Measurements from ENCODE around the gene FANCM. TPM values are rescaled to one million over a fixed set of nuclear protein-coding genes. Genes with fewer than 3 reads are reported as not detected.

The FANCM gene
- total RNA-seq, 2 experiments from 2014 or later = 22.2 to 27.7 TPM

DNA sequence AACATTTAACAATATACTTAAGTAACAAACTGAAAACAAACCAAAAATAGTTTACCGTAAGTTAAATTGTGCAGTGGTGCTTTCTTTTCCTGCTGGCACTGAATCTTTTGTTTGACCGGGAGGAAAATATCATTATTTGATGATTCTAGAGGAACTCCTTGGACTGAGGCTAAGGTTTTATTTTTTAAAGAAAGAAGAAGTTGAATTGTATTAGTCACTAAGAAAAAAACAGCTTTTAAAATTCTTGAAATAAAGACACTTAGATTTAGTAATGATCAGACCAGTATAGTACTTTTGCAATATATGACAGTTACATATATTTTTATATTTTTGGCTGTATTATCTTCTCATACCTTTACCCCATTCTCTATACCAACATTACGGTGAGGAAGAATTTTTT lies 107.0 kb downstream of the FANCM start:
- H3K79me2 ChIP-seq (ENCODE audit: insufficient read depth, low read depth, low read length) = peaks cover 82% of the 10 kb centered on the region; the same call in 1 of the 2 replicates
- H3K36me3 ChIP-seq (ENCODE audit: insufficient read depth, low read length) = peaks cover 60% of the 10 kb centered on the region
- H3K9me3 ChIP-seq (ENCODE audit: low read length) = no peaks in the 10 kb centered on the region
- no peak for DNase-seq (ENCODE audit: low spot score)
- H4K20me1 ChIP-seq (ENCODE audit: insufficient read depth, low read length) = peaks cover 26% of the 10 kb centered on the region
- POLR2A ChIA-PET = interaction anchor here (0.9 to 2.0 kb wide), 4 partner anchors 10 to 263 kb away, joined by 3 to 7 read pairs (median 4); partner anchors contain the start of gene MIS18BP1
- CTCF ChIA-PET (ENCODE audit: unreplicated experiment) = no interaction called here
- peak overlapping the region; percentile 21 for H3K27ac ChIP-seq (ENCODE audit: low read depth, low read length, poor library complexity, severe bottlenecking)
- BruUV-seq (replicated peaks) = no TSS peak
- no peaks in the 10 kb centered on the region for H3K9me2 ChIP-seq (ENCODE audit: insufficient read depth, low read length)
- H3K4me1 ChIP-seq (ENCODE audit: insufficient read depth, low read length, poor library complexity, severe bottlenecking) = peaks cover 30% of the 10 kb centered on the region
- peak overlapping the region; percentile 6 for H3K4me3 ChIP-seq (ENCODE audit: low read depth, low read length, poor library complexity, severe bottlenecking)
- TF ChIP-seq, protein P1, sequence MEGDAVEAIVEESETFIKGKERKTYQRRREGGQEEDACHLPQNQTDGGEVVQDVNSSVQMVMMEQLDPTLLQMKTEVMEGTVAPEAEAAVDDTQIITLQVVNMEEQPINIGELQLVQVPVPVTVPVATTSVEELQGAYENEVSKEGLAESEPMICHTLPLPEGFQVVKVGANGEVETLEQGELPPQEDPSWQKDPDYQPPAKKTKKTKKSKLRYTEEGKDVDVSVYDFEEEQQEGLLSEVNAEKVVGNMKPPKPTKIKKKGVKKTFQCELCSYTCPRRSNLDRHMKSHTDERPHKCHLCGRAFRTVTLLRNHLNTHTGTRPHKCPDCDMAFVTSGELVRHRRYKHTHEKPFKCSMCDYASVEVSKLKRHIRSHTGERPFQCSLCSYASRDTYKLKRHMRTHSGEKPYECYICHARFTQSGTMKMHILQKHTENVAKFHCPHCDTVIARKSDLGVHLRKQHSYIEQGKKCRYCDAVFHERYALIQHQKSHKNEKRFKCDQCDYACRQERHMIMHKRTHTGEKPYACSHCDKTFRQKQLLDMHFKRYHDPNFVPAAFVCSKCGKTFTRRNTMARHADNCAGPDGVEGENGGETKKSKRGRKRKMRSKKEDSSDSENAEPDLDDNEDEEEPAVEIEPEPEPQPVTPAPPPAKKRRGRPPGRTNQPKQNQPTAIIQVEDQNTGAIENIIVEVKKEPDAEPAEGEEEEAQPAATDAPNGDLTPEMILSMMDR (conservative IDR thresholded peaks at IDR 0.05; ENCODE audit: low read length) = no peak
- TF ChIP-seq EZH2phosphoT487 (IDR thresholded peaks at IDR 0.05; ENCODE audit: borderline replicate concordance, low read depth, low read length) = no peak
- H3K4me2 ChIP-seq (ENCODE audit: low read length) = peak overlapping the region; percentile 30
- no peak overlapping the region for H2AFZ ChIP-seq (ENCODE audit: low read length)
- intact Hi-C loops (cut with micrococcal nuclease; ENCODE audit: unreplicated experiment) = no loop called here

DNA sequence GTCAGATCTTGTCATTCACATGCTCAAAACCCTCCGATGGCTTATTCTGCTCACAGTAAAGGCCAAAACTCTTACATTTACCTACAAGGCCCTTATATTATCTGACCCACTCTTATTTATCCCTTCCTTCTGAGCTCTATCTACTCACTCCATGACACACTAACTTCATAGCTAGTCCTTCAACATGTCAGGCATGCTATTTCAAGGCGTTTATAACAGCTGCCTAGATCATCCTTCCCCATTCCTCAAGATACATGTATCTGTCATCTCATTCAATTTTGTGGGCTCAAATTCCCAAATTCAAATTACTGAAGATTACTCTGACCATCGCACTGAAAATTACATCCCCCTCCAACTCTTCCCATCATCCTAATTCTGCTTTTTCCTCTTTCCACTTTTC lies 110.4 kb downstream of the FANCM start:
- no peak for TF ChIP-seq EZH2phosphoT487 (IDR thresholded peaks at IDR 0.05; ENCODE audit: borderline replicate concordance, low read depth, low read length)
- TF ChIP-seq, protein P1 (conservative IDR thresholded peaks at IDR 0.05; ENCODE audit: low read length) = no peak
- no peak overlapping the region for H2AFZ ChIP-seq (ENCODE audit: low read length)
- no peak for DNase-seq (ENCODE audit: low spot score)
- ChIA-PET CTCF (ENCODE audit: unreplicated experiment) (no interaction called here), POLR2A (interaction anchor here (0.8 to 1.0 kb wide), 3 partner anchors 12 to 154 kb away, joined by 3 to 4 read pairs (median 3); no protein-coding TSS in a partner anchor)
- H3K27ac ChIP-seq (ENCODE audit: low read depth, low read length, poor library complexity, severe bottlenecking) = no peak overlapping the region
- H3K9me2 ChIP-seq (ENCODE audit: insufficient read depth, low read length) = no peaks in the 10 kb centered on the region
- intact Hi-C loops (cut with micrococcal nuclease; ENCODE audit: unreplicated experiment) = no loop called here
- peaks cover 48% of the 10 kb centered on the region for H3K4me1 ChIP-seq (ENCODE audit: insufficient read depth, low read length, poor library complexity, severe bottlenecking)
- peaks cover 100% of the 10 kb centered on the region; the same call in 1 of the 2 replicates for H3K79me2 ChIP-seq (ENCODE audit: insufficient read depth, low read depth, low read length)
- no peak overlapping the region for H3K4me2 ChIP-seq (ENCODE audit: low read length)
- H4K20me1 ChIP-seq (ENCODE audit: insufficient read depth, low read length) = peaks cover 39% of the 10 kb centered on the region
- no TSS peak for BruUV-seq (replicated peaks)
- no peak overlapping the region for H3K4me3 ChIP-seq (ENCODE audit: low read depth, low read length, poor library complexity, severe bottlenecking)
- no peaks in the 10 kb centered on the region for H3K9me3 ChIP-seq (ENCODE audit: low read length)
- peaks cover 85% of the 10 kb centered on the region for H3K36me3 ChIP-seq (ENCODE audit: insufficient read depth, low read length)

DNA sequence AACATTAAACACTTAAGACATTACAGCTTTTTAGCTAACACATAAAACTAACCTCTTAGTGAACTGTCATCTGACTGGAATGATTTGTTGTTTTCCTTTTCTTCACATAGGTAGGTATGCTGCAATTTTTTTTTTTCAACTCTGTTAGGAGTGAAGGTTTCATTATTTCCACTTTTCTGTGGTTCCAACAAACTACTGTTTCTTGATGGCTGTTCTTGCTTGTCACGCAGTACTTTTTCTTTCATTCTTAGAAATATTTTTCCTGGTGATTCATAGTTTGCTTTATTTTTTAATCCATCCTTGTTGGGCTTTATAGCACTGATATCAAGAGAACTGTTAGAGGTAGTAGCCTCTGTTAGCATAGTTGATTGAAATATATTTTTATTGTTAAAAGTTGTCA lies 111.0 kb downstream of the FANCM start:
- Histone ChIP-seq H3K9me2 (ENCODE audit: insufficient read depth, low read length) (no peaks in the 10 kb centered on the region), H3K4me1 (ENCODE audit: insufficient read depth, low read length, poor library complexity, severe bottlenecking) (peaks cover 48% of the 10 kb centered on the region), H2AFZ (ENCODE audit: low read length) (no peak overlapping the region), H4K20me1 (ENCODE audit: insufficient read depth, low read length) (peaks cover 45% of the 10 kb centered on the region), H3K36me3 (ENCODE audit: insufficient read depth, low read length) (peaks cover 79% of the 10 kb centered on the region), H3K27ac (ENCODE audit: low read depth, low read length, poor library complexity, severe bottlenecking) (no peak overlapping the region), H3K4me2 (ENCODE audit: low read length) (no peak overlapping the region), H3K4me3 (ENCODE audit: low read depth, low read length, poor library complexity, severe bottlenecking) (no peak overlapping the region), H3K9me3 (ENCODE audit: low read length) (no peaks in the 10 kb centered on the region), H3K79me2 (ENCODE audit: insufficient read depth, low read depth, low read length) (peaks cover 100% of the 10 kb centered on the region; the same call in 1 of the 2 replicates)
- DNase-seq (ENCODE audit: low spot score) = no peak
- intact Hi-C loops (cut with micrococcal nuclease; ENCODE audit: unreplicated experiment) = no loop called here
- ChIA-PET POLR2A (interaction anchor here (0.6 to 1.0 kb wide), 3 partner anchors 27 to 155 kb away, joined by 3 to 8 read pairs (median 4); no protein-coding TSS in a partner anchor), CTCF (ENCODE audit: unreplicated experiment) (no interaction called here)
- TF ChIP-seq EZH2phosphoT487 (IDR thresholded peaks at IDR 0.05; ENCODE audit: borderline replicate concordance, low read depth, low read length) = no peak
- TF ChIP-seq, protein P1 (conservative IDR thresholded peaks at IDR 0.05; ENCODE audit: low read length) = no peak
- BruUV-seq (replicated peaks) = no TSS peak
